ENCODE data around the gene PRKN. TPM values are rescaled to one million over a fixed set of nuclear protein-coding genes. Genes with fewer than 3 reads are reported as not detected.

PRKN gene
- total and polyA plus RNA-seq, 2 experiments from 2014 or later = 2.3 to 3.9 TPM

- WGBS (ENCODE audit: low lambda C conversion rate, missing lambda C conversion rate) = 85% methylated on average over 2 of the region's 2 CpGs
- no peak overlapping the region for H2AFZ ChIP-seq
Observed at GRCh38 chr6:162088091-162088490, 639.5 kb downstream of the PRKN start.

GRCh38 chr6:162085561-162085960 lies 642.0 kb downstream of the PRKN start:
- H3K27me3 ChIP-seq = no peaks in the 10 kb centered on the region
- H3K9me3 ChIP-seq (ENCODE audit: low read depth) = no peaks in the 10 kb centered on the region
- H3K4me1 ChIP-seq (ENCODE audit: insufficient read depth) = no peaks in the 10 kb centered on the region
- H3K36me3 ChIP-seq (replicated peaks; ENCODE audit: insufficient read depth, low read depth) = no peaks in the 10 kb centered on the region
- WGBS (ENCODE audit: low lambda C conversion rate, missing lambda C conversion rate) = 85% methylated on average over 1 of the region's 1 CpG
- TF ChIP-seq EZH2phosphoT487 (IDR thresholded peaks at IDR 0.05; ENCODE audit: low read depth, severe bottlenecking, unreplicated experiment) (no peak), EZH2 (IDR thresholded peaks at IDR 0.05; ENCODE audit: borderline replicate concordance) (no peak), CTCF (IDR thresholded peaks at IDR 0.05; ENCODE audit: poor library complexity) (no peak)
- no peak overlapping the region for H3K4me2 ChIP-seq
- no peaks in the 10 kb centered on the region for H4K20me1 ChIP-seq (ENCODE audit: insufficient read depth, poor library complexity, severe bottlenecking)
- no peak for DNase-seq (ENCODE audit: low spot score)
- no peaks in the 10 kb centered on the region for H3K79me2 ChIP-seq
- no peak overlapping the region for H2AFZ ChIP-seq
- no peak overlapping the region for H3K4me3 ChIP-seq
- H3K27ac ChIP-seq = no peak overlapping the region
- no peaks in the 10 kb centered on the region for H3K9me2 ChIP-seq (replicated peaks; ENCODE audit: insufficient read depth)

More at GRCh38 chr6:162088091-162088490, 639.5 kb downstream of the PRKN start:
- no peak for TF ChIP-seq CTCF (IDR thresholded peaks at IDR 0.05; ENCODE audit: poor library complexity)
- Histone ChIP-seq H3K4me3 (no peak overlapping the region), H3K27me3 (no peaks in the 10 kb centered on the region), H3K27ac (no peak overlapping the region), H3K79me2 (no peaks in the 10 kb centered on the region), H3K4me2 (no peak overlapping the region), H4K20me1 (ENCODE audit: insufficient read depth, poor library complexity, severe bottlenecking) (no peaks in the 10 kb centered on the region), H3K36me3 (replicated peaks; ENCODE audit: insufficient read depth, low read depth) (no peaks in the 10 kb centered on the region), H3K9me3 (ENCODE audit: low read depth) (no peaks in the 10 kb centered on the region), H3K9me2 (replicated peaks; ENCODE audit: insufficient read depth) (no peaks in the 10 kb centered on the region), H3K4me1 (ENCODE audit: insufficient read depth) (no peaks in the 10 kb centered on the region)
- no peak for DNase-seq (ENCODE audit: low spot score)

GRCh38 chr6:162082520-162082919 lies 645.0 kb downstream of the PRKN start:
- no peak overlapping the region for H2AFZ ChIP-seq
- H3K79me2 ChIP-seq = no peaks in the 10 kb centered on the region
- H4K20me1 ChIP-seq (ENCODE audit: insufficient read depth, poor library complexity, severe bottlenecking) = no peaks in the 10 kb centered on the region
- no peaks in the 10 kb centered on the region for H3K9me3 ChIP-seq (ENCODE audit: low read depth)
- H3K36me3 ChIP-seq (replicated peaks; ENCODE audit: insufficient read depth, low read depth) = no peaks in the 10 kb centered on the region
- no peak overlapping the region for H3K4me3 ChIP-seq
- WGBS (ENCODE audit: low lambda C conversion rate, missing lambda C conversion rate) = 77% methylated on average over 1 of the region's 1 CpG
- H3K27ac ChIP-seq = no peak overlapping the region
- H3K27me3 ChIP-seq = no peaks in the 10 kb centered on the region
- no peak for TF ChIP-seq CTCF (IDR thresholded peaks at IDR 0.05; ENCODE audit: poor library complexity)
- no peak for TF ChIP-seq EZH2 (IDR thresholded peaks at IDR 0.05; ENCODE audit: borderline replicate concordance)
- no peak for TF ChIP-seq EZH2phosphoT487 (IDR thresholded peaks at IDR 0.05; ENCODE audit: low read depth, severe bottlenecking, unreplicated experiment)
- no peak for DNase-seq (ENCODE audit: low spot score)
- H3K9me2 ChIP-seq (replicated peaks; ENCODE audit: insufficient read depth) = no peaks in the 10 kb centered on the region
- H3K4me2 ChIP-seq = no peak overlapping the region
- H3K4me1 ChIP-seq (ENCODE audit: insufficient read depth) = no peaks in the 10 kb centered on the region

- WGBS (ENCODE audit: low lambda C conversion rate, missing lambda C conversion rate) = 50% methylated on average over 4 of the region's 4 CpGs
- Histone ChIP-seq H3K36me3 (replicated peaks; ENCODE audit: insufficient read depth, low read depth) (no peaks in the 10 kb centered on the region), H3K79me2 (no peaks in the 10 kb centered on the region), H2AFZ (no peak overlapping the region), H3K27me3 (no peaks in the 10 kb centered on the region), H3K27ac (no peak overlapping the region), H3K9me3 (ENCODE audit: low read depth) (no peaks in the 10 kb centered on the region), H3K9me2 (replicated peaks; ENCODE audit: insufficient read depth) (no peaks in the 10 kb centered on the region), H3K4me2 (no peak overlapping the region), H4K20me1 (ENCODE audit: insufficient read depth, poor library complexity, severe bottlenecking) (no peaks in the 10 kb centered on the region), H3K4me3 (no peak overlapping the region), H3K4me1 (ENCODE audit: insufficient read depth) (no peaks in the 10 kb centered on the region)
- DNase-seq (ENCODE audit: low spot score) = no peak
- TF ChIP-seq CTCF (IDR thresholded peaks at IDR 0.05; ENCODE audit: poor library complexity) (no peak), EZH2phosphoT487 (IDR thresholded peaks at IDR 0.05; ENCODE audit: low read depth, severe bottlenecking, unreplicated experiment) (no peak)
Observed at GRCh38 chr6:162078667-162079066, 648.9 kb downstream of the PRKN start.
